HepG2 (cell line): ENCODE results near the gene PP2D1. TPM values are rescaled to one million over a fixed set of nuclear protein-coding genes. Genes with fewer than 3 reads are reported as not detected.
A peak's percentile ranks its signal among the peaks of the same experiment; 100 is the strongest.

ENCODE experiments used
- GFI1 ChIP-seq: sonication (generic); formaldehyde crosslinking; IDR thresholded peaks from 2 replicates; pipeline ENCODE4 v1.5.0; 2020; ENCODE audit warnings: missing genetic modification reagents, mild to moderate bottlenecking, borderline replicate concordance
- JDP2 ChIP-seq: sonication (generic); formaldehyde crosslinking; IDR thresholded peaks from 2 replicates; pipeline ENCODE4 v1.8.1; 2022; ENCODE audit warnings: missing genetic modification reagents, borderline replicate concordance
- KAT8 ChIP-seq: IDR thresholded peaks from 2 replicates; pipeline ENCODE4 v1.6.1; 2016; ENCODE audit warnings: missing genetic modification reagents, missing compliant biosample characterization
- KIAA2018 ChIP-seq: sonication (generic); formaldehyde crosslinking; IDR thresholded peaks from 2 replicates; pipeline ENCODE4 v1.5.0; 2020; ENCODE audit warnings: mild to moderate bottlenecking, missing genetic modification reagents, borderline replicate concordance
- MYC ChIP-seq: sonication (generic); formaldehyde crosslinking; IDR thresholded peaks from 2 replicates; pipeline ENCODE4 v1.9.0; 2021; ENCODE audit warnings: missing genetic modification reagents, borderline replicate concordance
- NFYB ChIP-seq: sonication (generic); formaldehyde crosslinking; IDR thresholded peaks from 2 replicates; pipeline ENCODE4 v1.4.0; 2020; ENCODE audit warnings: missing genetic modification reagents
- PREB ChIP-seq: sonication (generic); formaldehyde crosslinking; IDR thresholded peaks from 2 replicates; pipeline ENCODE4 v1.4.0; 2020; ENCODE audit warnings: missing genetic modification reagents
- SP140L ChIP-seq: sonication (generic); formaldehyde crosslinking; IDR thresholded peaks from 2 replicates; pipeline ENCODE4 v1.4.0; 2020; ENCODE audit warnings: missing genetic modification reagents, borderline replicate concordance
- ZNF10 ChIP-seq: sonication (generic); formaldehyde crosslinking; IDR thresholded peaks from 2 replicates; pipeline ENCODE4 v1.4.0; 2020; ENCODE audit warnings: mild to moderate bottlenecking, low read depth, missing genetic modification reagents, borderline replicate concordance
- ZNF564 ChIP-seq: sonication (generic); formaldehyde crosslinking; IDR thresholded peaks from 2 replicates; pipeline ENCODE4 v1.8.1; 2023; ENCODE audit warnings: mild to moderate bottlenecking, missing genetic modification reagents
- ZNF644 ChIP-seq: IDR thresholded peaks from 2 replicates; pipeline ENCODE4 v1.6.1; 2016; ENCODE audit warnings: low read depth
- polyA plus RNA-seq, 8 experiments: library from polyadenylated mRNA; depleted of rRNA in 3 of 8; stranded (reverse) in 7 of 8; unstranded in 1 of 8; fragments of >200 nt; fragmentation: Illumina TruSeq in 4 of 8; extraction: Trizol in 4 of 8; gene quantifications; 2 replicates each; pipeline versions ENCODE4 v1.2.1 to v1.2.3, GENCODE V29; 2011 to 2016; ENCODE audit warnings: low read depth in 4 of 8, missing spikeins in 1 of 8, mixed read lengths in 1 of 8; ENCODE audit not compliant: insufficient read depth in 1 of 8
- total RNA-seq, 5 experiments: library from RNA; depleted of rRNA; stranded (reverse); fragments of >200 nt; fragmentation: Illumina TruSeq; extraction: Trizol; gene quantifications; 2 replicates each; pipeline ENCODE4 v1.2.3, GENCODE V29; 2016; ENCODE audit warnings: low read depth in 1 of 5
- TF ChIP-seq, protein P1 (sequence below): sonication (generic); formaldehyde crosslinking; IDR thresholded peaks from 2 replicates; pipeline ENCODE4; 2020; ENCODE audit warnings: missing genetic modification reagents, mild to moderate bottlenecking, borderline replicate concordance
- TF ChIP-seq, protein P2 (sequence below): sonication (generic); formaldehyde crosslinking; IDR thresholded peaks from 2 replicates; pipeline ENCODE4 v1.9.0; 2021; ENCODE audit warnings: missing genetic modification reagents, borderline replicate concordance

PP2D1 gene
- total and polyA plus RNA-seq, 2 of the 13 experiments (the other 11 are each of a cell fraction or from before 2014, with no cell fraction given), result not detected

DNA sequence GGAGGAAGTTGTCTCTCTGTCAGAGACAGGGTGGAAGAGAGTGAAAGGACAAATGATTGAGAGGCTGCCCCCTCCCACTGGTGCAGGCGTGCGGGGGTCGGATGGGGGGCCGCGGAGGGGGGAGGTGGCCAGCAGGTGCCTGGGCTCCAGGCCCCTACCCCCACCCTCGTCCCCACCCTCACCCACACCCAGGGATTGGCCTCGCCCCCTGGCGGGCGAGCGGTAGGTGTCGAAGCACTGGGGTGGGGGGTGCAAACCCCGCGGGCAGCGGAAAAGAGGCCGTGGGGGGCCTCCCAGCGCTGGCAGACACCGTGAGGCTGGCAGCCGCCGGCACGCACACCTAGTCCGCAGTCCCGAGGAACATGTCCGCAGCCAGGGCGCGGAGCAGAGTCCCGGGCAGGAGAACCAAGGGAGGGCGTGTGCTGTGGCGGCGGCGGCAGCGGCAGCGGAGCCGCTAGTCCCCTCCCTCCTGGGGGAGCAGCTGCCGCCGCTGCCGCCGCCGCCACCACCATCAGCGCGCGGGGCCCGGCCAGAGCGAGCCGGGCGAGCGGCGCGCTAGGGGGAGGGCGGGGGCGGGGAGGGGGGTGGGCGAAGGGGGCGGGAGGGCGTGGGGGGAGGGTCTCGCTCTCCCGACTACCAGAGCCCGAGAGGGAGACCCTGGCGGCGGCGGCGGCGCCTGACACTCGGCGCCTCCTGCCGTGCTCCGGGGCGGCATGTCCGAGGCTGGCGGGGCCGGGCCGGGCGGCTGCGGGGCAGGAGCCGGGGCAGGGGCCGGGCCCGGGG lies 27.9 kb upstream of the PP2D1 start, which contains the start of gene KAT2B (continued):
- TF ChIP-seq KIAA2018, result no peak
- no peak for TF ChIP-seq PREB (CRISPR knock-in tag)
- TF ChIP-seq JDP2 (CRISPR knock-in tag), result no peak
- TF ChIP-seq, protein P1, sequence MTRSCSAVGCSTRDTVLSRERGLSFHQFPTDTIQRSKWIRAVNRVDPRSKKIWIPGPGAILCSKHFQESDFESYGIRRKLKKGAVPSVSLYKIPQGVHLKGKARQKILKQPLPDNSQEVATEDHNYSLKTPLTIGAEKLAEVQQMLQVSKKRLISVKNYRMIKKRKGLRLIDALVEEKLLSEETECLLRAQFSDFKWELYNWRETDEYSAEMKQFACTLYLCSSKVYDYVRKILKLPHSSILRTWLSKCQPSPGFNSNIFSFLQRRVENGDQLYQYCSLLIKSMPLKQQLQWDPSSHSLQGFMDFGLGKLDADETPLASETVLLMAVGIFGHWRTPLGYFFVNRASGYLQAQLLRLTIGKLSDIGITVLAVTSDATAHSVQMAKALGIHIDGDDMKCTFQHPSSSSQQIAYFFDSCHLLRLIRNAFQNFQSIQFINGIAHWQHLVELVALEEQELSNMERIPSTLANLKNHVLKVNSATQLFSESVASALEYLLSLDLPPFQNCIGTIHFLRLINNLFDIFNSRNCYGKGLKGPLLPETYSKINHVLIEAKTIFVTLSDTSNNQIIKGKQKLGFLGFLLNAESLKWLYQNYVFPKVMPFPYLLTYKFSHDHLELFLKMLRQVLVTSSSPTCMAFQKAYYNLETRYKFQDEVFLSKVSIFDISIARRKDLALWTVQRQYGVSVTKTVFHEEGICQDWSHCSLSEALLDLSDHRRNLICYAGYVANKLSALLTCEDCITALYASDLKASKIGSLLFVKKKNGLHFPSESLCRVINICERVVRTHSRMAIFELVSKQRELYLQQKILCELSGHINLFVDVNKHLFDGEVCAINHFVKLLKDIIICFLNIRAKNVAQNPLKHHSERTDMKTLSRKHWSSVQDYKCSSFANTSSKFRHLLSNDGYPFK (CRISPR knock-in tag), result no peak
- TF ChIP-seq KAT8 (CRISPR knock-in tag), result 0 out of 2 replicates have a peak, but pooled peaks have one; percentile 20
- TF ChIP-seq ZNF10 (CRISPR knock-in tag), result no peak
- no peak for TF ChIP-seq NFYB (CRISPR knock-in tag)
- peak; percentile 67 for TF ChIP-seq ZNF564
- TF ChIP-seq, protein P2, sequence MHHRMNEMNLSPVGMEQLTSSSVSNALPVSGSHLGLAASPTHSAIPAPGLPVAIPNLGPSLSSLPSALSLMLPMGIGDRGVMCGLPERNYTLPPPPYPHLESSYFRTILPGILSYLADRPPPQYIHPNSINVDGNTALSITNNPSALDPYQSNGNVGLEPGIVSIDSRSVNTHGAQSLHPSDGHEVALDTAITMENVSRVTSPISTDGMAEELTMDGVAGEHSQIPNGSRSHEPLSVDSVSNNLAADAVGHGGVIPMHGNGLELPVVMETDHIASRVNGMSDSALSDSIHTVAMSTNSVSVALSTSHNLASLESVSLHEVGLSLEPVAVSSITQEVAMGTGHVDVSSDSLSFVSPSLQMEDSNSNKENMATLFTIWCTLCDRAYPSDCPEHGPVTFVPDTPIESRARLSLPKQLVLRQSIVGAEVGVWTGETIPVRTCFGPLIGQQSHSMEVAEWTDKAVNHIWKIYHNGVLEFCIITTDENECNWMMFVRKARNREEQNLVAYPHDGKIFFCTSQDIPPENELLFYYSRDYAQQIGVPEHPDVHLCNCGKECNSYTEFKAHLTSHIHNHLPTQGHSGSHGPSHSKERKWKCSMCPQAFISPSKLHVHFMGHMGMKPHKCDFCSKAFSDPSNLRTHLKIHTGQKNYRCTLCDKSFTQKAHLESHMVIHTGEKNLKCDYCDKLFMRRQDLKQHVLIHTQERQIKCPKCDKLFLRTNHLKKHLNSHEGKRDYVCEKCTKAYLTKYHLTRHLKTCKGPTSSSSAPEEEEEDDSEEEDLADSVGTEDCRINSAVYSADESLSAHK (CRISPR knock-in tag), result no peak
- no peak for TF ChIP-seq GFI1 (CRISPR knock-in tag)
- TF ChIP-seq ZNF644, result no peak
- TF ChIP-seq MYC, result peak; percentile 19; the same call in 1 of the 2 replicates
- no peak for TF ChIP-seq SP140L (CRISPR knock-in tag)
